SK-N-SH (cell line): ENCODE results near the gene APBB2. TPM values are rescaled to one million over a fixed set of nuclear protein-coding genes. Genes with fewer than 3 reads are reported as not detected.

Source experiments
- CTCF ChIA-PET: fragments of 300-600, 350-600 bp; formaldehyde crosslinking; extraction: SDS; loops from one replicate; lab custom pipeline; 2021; lab: Yijun Ruan, JAX
- POLR2A ChIA-PET: fragments of 350-600 bp; sonication (Branson Sonifier 250); formaldehyde crosslinking; extraction: SDS; loops from one replicate; lab custom pipeline; 2020; ENCODE audit warnings: antibody characterized with exemption, inconsistent platforms; lab: Yijun Ruan, JAX
- DNase-seq: peaks from one replicate; pipeline ENCODE4 v3.0.0; 2012
- H2AFZ ChIP-seq: fragments of 200-600 bp; sonication (generic); 2 replicates; pipeline ENCODE4 v1.8.1; 2016; ENCODE audit warnings: antibody characterized with exemption, mild to moderate bottlenecking, low read depth
- H3F3A ChIP-seq: fragments of 200-600 bp; sonication (generic); replicated peaks from 2 replicates; pipeline ENCODE3; 2016; ENCODE audit warnings: antibody characterized with exemption, mild to moderate bottlenecking; ENCODE audit not compliant: insufficient read depth
- H3K27ac ChIP-seq, 2 experiments: fragments of 200-500 bp in 1 of 2; fragments of 200-600 bp in 1 of 2; sonication (Bioruptor generic) in 1 of 2; sonication (generic), shearing (Covaris generic) in 1 of 2; 2 replicates each; pipeline versions ENCODE4 v1.5.1 to v1.6.1; 2014 to 2016; ENCODE audit warnings: low read depth in 2 of 2, inconsistent platforms in 1 of 2, low read length in 1 of 2, mild to moderate bottlenecking in 1 of 2, mixed read lengths in 1 of 2
- H3K27me3 ChIP-seq: fragments of 200-600 bp; sonication (generic), shearing (Covaris generic); 2 replicates; pipeline ENCODE4 v1.6.1; 2016; ENCODE audit warnings: mixed run types; ENCODE audit not compliant: insufficient read depth
- H3K36me3 ChIP-seq, 2 experiments: fragments of 200-500 bp in 1 of 2; fragments of 200-600 bp in 1 of 2; sonication (Bioruptor generic) in 1 of 2; sonication (generic) in 1 of 2; replicated peaks in 1 of 2; 2 replicates each; pipeline versions ENCODE3 to v1.5.1; 2014 to 2016; ENCODE audit warnings: low read length in 1 of 2, mild to moderate bottlenecking in 1 of 2; ENCODE audit not compliant: insufficient read depth in 2 of 2, control insufficient read depth in 1 of 2
- H3K4me1 ChIP-seq, 2 experiments: fragments of 200-500 bp in 1 of 2; fragments of 200-600 bp in 1 of 2; sonication (Bioruptor generic) in 1 of 2; sonication (generic), shearing (Covaris generic) in 1 of 2; 2 replicates each; pipeline versions ENCODE4 v1.5.1 to v1.6.1; 2014 to 2016; ENCODE audit warnings: low read depth in 1 of 2, low read length in 1 of 2, mixed run types in 1 of 2; ENCODE audit not compliant: insufficient read depth in 2 of 2, control insufficient read depth in 1 of 2
- H3K4me2 ChIP-seq: fragments of 200-600 bp; sonication (generic), shearing (Covaris generic); 2 replicates; pipeline ENCODE4 v1.6.1; 2017; ENCODE audit warnings: mixed run types
- H3K4me3 ChIP-seq, 2 experiments: fragments of 200-500 bp in 1 of 2; fragments of 200-600 bp in 1 of 2; sonication (Bioruptor generic) in 1 of 2; sonication (generic), shearing (Covaris generic) in 1 of 2; 2 replicates each; pipeline versions ENCODE4 v1.5.1 to v1.8.1; 2014 to 2016; ENCODE audit warnings: low read depth in 2 of 2, inconsistent platforms in 1 of 2, low read length in 1 of 2, mild to moderate bottlenecking in 1 of 2, mixed read lengths in 1 of 2, moderate library complexity in 1 of 2
- H3K79me2 ChIP-seq: fragments of 200-600 bp; sonication (generic); 2 replicates; pipeline ENCODE4 v1.8.1; 2017; ENCODE audit warnings: mild to moderate bottlenecking; ENCODE audit not compliant: insufficient read depth
- H3K9ac ChIP-seq: fragments of 200-600 bp; sonication (generic); 2 replicates; pipeline ENCODE4 v1.6.1; 2017; ENCODE audit warnings: mixed run types
- H3K9me2 ChIP-seq: fragments of 200-600 bp; sonication (generic); 2 replicates; pipeline ENCODE4 v1.6.1; 2017; ENCODE audit warnings: mixed run types
- H3K9me3 ChIP-seq: fragments of 200-600 bp; sonication (generic); 2 replicates; pipeline ENCODE4 v1.6.1; 2017; ENCODE audit warnings: mixed run types, mild to moderate bottlenecking, moderate library complexity
- H4K20me1 ChIP-seq: fragments of 200-600 bp; sonication (generic); 2 replicates; pipeline ENCODE4 v1.6.1; 2017; ENCODE audit warnings: mild to moderate bottlenecking, mixed run types; ENCODE audit not compliant: insufficient read depth
- CHD2 ChIP-seq: fragments of 150-350 bp; IDR thresholded peaks from 2 replicates; pipeline ENCODE4 v1.6.1; 2018; ENCODE audit warnings: low read length; ENCODE audit not compliant: partially characterized antibody
- ELF1 ChIP-seq: IDR thresholded peaks from 2 replicates; pipeline ENCODE4 v1.4.0; 2012
- EP300 ChIP-seq, 2 experiments: IDR thresholded peaks; 2 replicates each; pipeline versions ENCODE4 v1.4.0 to v1.6.1; 2012; ENCODE audit warnings: borderline replicate concordance in 1 of 2, low read depth in 1 of 2, low read length in 1 of 2
- EZH2phosphoT487 ChIP-seq: fragments of 200-600 bp; sonication (generic); IDR thresholded peaks from 2 replicates; pipeline ENCODE4 v1.6.1; 2017; ENCODE audit warnings: low read depth, mixed run types, mild to moderate bottlenecking, antibody characterized with exemption, moderate library complexity, borderline replicate concordance
- FOSL2 ChIP-seq: IDR thresholded peaks from 2 replicates; pipeline ENCODE4 v1.4.0; 2012; ENCODE audit warnings: low read depth, mild to moderate bottlenecking, moderate library complexity, borderline replicate concordance
- FOXJ3 ChIP-seq: sonication (generic); formaldehyde crosslinking; IDR thresholded peaks from 2 replicates; pipeline ENCODE4 v1.5.1; 2020; ENCODE audit warnings: mild to moderate bottlenecking, missing genetic modification reagents
- FOXM1 ChIP-seq: IDR thresholded peaks from 2 replicates; pipeline ENCODE4 v1.4.0; 2012; ENCODE audit warnings: low read depth, mild to moderate bottlenecking
- GABPA ChIP-seq: IDR thresholded peaks from 2 replicates; pipeline ENCODE4 v1.4.0; 2012; ENCODE audit warnings: low read depth, mild to moderate bottlenecking
- GATA2 ChIP-seq: sonication (generic); formaldehyde crosslinking; IDR thresholded peaks from 2 replicates; pipeline ENCODE4 v1.5.0; 2020; ENCODE audit warnings: mild to moderate bottlenecking, missing genetic modification reagents
- MXI1 ChIP-seq: IDR thresholded peaks from 2 replicates; pipeline ENCODE4 v1.6.1; 2012; ENCODE audit warnings: mild to moderate bottlenecking, low read depth, low read length, improper control_type of control experiment
- NFIC ChIP-seq: IDR thresholded peaks from 2 replicates; pipeline ENCODE4 v1.4.0; 2012; ENCODE audit warnings: borderline replicate concordance
- NRF1 ChIP-seq: IDR thresholded peaks from 2 replicates; pipeline ENCODE4 v1.6.1; 2012; ENCODE audit warnings: low read depth, mild to moderate bottlenecking, low read length
- PBX3 ChIP-seq: IDR thresholded peaks from 2 replicates; pipeline ENCODE4; 2012
- POLR2AphosphoS5 ChIP-seq: IDR thresholded peaks from 2 replicates; pipeline ENCODE4 v1.6.1; 2012; ENCODE audit warnings: low read depth, low read length
- RAD21 ChIP-seq: IDR thresholded peaks from 2 replicates; pipeline ENCODE4 v1.6.1; 2012; ENCODE audit warnings: mild to moderate bottlenecking, low read length
- RXRA ChIP-seq: IDR thresholded peaks from 2 replicates; pipeline ENCODE4 v1.4.0; 2012; ENCODE audit warnings: low read depth, mild to moderate bottlenecking, borderline replicate concordance
- SIN3A ChIP-seq: IDR thresholded peaks from 2 replicates; pipeline ENCODE4 v1.6.1; 2012; ENCODE audit warnings: low read depth, mild to moderate bottlenecking, low read length, moderate library complexity, borderline replicate concordance
- TCF12 ChIP-seq: IDR thresholded peaks from 2 replicates; pipeline ENCODE4 v1.4.0; 2012
- TEAD4 ChIP-seq: IDR thresholded peaks from 2 replicates; pipeline ENCODE4 v1.4.0; 2012; ENCODE audit warnings: mild to moderate bottlenecking, borderline replicate concordance; ENCODE audit not compliant: insufficient read depth
- USF1 ChIP-seq: IDR thresholded peaks from 2 replicates; pipeline ENCODE4 v1.4.0; 2012; ENCODE audit warnings: low read depth, borderline replicate concordance
- YY1 ChIP-seq: IDR thresholded peaks from 2 replicates; pipeline ENCODE4 v1.4.0; 2012; ENCODE audit warnings: low read depth, mild to moderate bottlenecking
- WGBS: methylation state at CpG from one replicate; pipeline ENCODE4 v1.1.6; 2017; ENCODE audit warnings: low lambda C conversion rate; 5-methylcytosine and 5-hydroxymethylcytosine counted together
- polyA plus RNA-seq, 3 experiments: library from polyadenylated mRNA; depleted of rRNA; stranded (reverse); fragments of >200 nt; gene quantifications; 2 replicates each; pipeline ENCODE4 v1.2.3, GENCODE V29; 2012
- TF ChIP-seq, protein P1 (sequence below): IDR thresholded peaks from 2 replicates; pipeline ENCODE4 v1.6.1; 2012; ENCODE audit warnings: mild to moderate bottlenecking, low read depth, low read length, moderate library complexity
- TF ChIP-seq, protein P2 (sequence below): fragments of 150-350 bp; IDR thresholded peaks from 2 replicates; pipeline ENCODE4 v1.6.1; 2016; ENCODE audit warnings: mild to moderate bottlenecking, low read depth, low read length

The APBB2 gene
- polyA plus RNA-seq, 1 of the 3 experiments (the other 2 are of a cell fraction): 49.8 TPM

- TF ChIP-seq NRF1: no peak
These were observed 89.3 kb downstream of the APBB2 start (continued) for GRCh38 chr4:41124916-41125548.

- peaks cover 4% of the 10 kb centered on the region for H4K20me1 ChIP-seq
- peaks cover 98% of the 10 kb centered on the region for H3K79me2 ChIP-seq
- no peak overlapping the region for H3K9ac ChIP-seq
- H3K4me3 ChIP-seq: no peak overlapping the region
- peaks cover 0 to 25% of the 10 kb centered on the region in 2 experiments for H3K36me3 ChIP-seq
- no peaks in the 10 kb centered on the region for H3K27me3 ChIP-seq
- TF ChIP-seq CHD2: no peak
- TF ChIP-seq, protein P1, sequence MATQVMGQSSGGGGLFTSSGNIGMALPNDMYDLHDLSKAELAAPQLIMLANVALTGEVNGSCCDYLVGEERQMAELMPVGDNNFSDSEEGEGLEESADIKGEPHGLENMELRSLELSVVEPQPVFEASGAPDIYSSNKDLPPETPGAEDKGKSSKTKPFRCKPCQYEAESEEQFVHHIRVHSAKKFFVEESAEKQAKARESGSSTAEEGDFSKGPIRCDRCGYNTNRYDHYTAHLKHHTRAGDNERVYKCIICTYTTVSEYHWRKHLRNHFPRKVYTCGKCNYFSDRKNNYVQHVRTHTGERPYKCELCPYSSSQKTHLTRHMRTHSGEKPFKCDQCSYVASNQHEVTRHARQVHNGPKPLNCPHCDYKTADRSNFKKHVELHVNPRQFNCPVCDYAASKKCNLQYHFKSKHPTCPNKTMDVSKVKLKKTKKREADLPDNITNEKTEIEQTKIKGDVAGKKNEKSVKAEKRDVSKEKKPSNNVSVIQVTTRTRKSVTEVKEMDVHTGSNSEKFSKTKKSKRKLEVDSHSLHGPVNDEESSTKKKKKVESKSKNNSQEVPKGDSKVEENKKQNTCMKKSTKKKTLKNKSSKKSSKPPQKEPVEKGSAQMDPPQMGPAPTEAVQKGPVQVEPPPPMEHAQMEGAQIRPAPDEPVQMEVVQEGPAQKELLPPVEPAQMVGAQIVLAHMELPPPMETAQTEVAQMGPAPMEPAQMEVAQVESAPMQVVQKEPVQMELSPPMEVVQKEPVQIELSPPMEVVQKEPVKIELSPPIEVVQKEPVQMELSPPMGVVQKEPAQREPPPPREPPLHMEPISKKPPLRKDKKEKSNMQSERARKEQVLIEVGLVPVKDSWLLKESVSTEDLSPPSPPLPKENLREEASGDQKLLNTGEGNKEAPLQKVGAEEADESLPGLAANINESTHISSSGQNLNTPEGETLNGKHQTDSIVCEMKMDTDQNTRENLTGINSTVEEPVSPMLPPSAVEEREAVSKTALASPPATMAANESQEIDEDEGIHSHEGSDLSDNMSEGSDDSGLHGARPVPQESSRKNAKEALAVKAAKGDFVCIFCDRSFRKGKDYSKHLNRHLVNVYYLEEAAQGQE: no peak
- TF ChIP-seq GATA2 (CRISPR knock-in tag): no peak
- no peak for TF ChIP-seq FOSL2
- TF ChIP-seq POLR2AphosphoS5: no peak
- no peak for TF ChIP-seq RAD21
- TF ChIP-seq NFIC: no peak
- no peak for TF ChIP-seq NRF1
- no peak for TF ChIP-seq ELF1
- no peak for TF ChIP-seq SIN3A
- TF ChIP-seq YY1: no peak
- WGBS: 96% methylated on average over 7 of the region's 7 CpGs
- peaks cover 16% of the 10 kb centered on the region for H3F3A ChIP-seq
- ChIA-PET CTCF (no interaction called here), POLR2A (no interaction called here)
- no peak overlapping the region for H3K4me2 ChIP-seq
- no peaks in the 10 kb centered on the region; a peak in 1 of 4 replicates for H3K4me1 ChIP-seq
- no peaks in the 10 kb centered on the region for H3K9me3 ChIP-seq
- DNase-seq: no peak
- H3K9me2 ChIP-seq: no peaks in the 10 kb centered on the region
- no peak overlapping the region for H3K27ac ChIP-seq
- no peak overlapping the region for H2AFZ ChIP-seq
These were observed 91.6 kb downstream of the APBB2 start for GRCh38 chr4:41122775-41123174.

DNA sequence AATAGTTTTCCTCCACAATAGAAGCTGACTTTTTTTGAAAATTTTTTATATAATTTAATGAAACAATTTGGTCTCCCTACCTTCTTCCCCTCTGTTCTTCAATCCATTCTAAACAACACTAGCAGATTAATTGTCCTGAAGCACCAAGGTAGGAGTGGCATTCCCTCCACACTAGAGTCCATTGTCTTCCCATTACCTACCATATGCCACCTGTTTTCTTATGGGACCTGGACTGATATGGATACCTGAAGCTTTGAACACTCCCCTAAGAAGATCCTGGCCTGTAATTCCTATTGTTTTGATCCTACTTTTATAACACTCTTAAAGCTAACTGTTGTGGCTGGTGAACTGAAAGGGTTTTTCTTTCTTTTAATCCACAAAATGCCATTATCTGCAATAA, 92.0 kb downstream of the APBB2 start:
- POLR2A ChIA-PET: no interaction called here
- H3K79me2 ChIP-seq: peaks cover 98% of the 10 kb centered on the region
- no peak for TF ChIP-seq FOXJ3 (CRISPR knock-in tag)
- TF ChIP-seq TCF12: no peak
- no peak for TF ChIP-seq RXRA
- TF ChIP-seq, protein P2, sequence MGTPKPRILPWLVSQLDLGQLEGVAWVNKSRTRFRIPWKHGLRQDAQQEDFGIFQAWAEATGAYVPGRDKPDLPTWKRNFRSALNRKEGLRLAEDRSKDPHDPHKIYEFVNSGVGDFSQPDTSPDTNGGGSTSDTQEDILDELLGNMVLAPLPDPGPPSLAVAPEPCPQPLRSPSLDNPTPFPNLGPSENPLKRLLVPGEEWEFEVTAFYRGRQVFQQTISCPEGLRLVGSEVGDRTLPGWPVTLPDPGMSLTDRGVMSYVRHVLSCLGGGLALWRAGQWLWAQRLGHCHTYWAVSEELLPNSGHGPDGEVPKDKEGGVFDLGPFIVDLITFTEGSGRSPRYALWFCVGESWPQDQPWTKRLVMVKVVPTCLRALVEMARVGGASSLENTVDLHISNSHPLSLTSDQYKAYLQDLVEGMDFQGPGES: no peak
- TF ChIP-seq USF1: no peak
- TF ChIP-seq MXI1: no peak
- TF ChIP-seq PBX3: no peak
- TF ChIP-seq TEAD4: no peak
- TF ChIP-seq FOXM1: no peak
- TF ChIP-seq EZH2phosphoT487: no peak
- TF ChIP-seq GABPA: no peak
- TF ChIP-seq EP300 (IDR thresholded peaks at IDR 0.05; ENCODE audit: borderline replicate concordance in 1 of 2, low read depth in 1 of 2, low read length in 1 of 2): no peak

More for the DNA sequence above, 92.0 kb downstream of the APBB2 start:
- CTCF ChIA-PET: no interaction called here
- DNase-seq: no peak
- H3K9me2 ChIP-seq: no peaks in the 10 kb centered on the region
- H3K4me3 ChIP-seq: no peak overlapping the region
- H3K36me3 ChIP-seq: peaks cover 0 to 27% of the 10 kb centered on the region in 2 experiments
- H3K27ac ChIP-seq: no peak overlapping the region
- no peak overlapping the region for H3K9ac ChIP-seq
- no peaks in the 10 kb centered on the region for H3K27me3 ChIP-seq
- H3K4me1 ChIP-seq: no peaks in the 10 kb centered on the region; a peak in 1 of 4 replicates
- peaks cover 16% of the 10 kb centered on the region for H3F3A ChIP-seq
- H3K9me3 ChIP-seq: no peaks in the 10 kb centered on the region
- peaks cover 4% of the 10 kb centered on the region for H4K20me1 ChIP-seq
- no peak overlapping the region for H3K4me2 ChIP-seq
- no peak overlapping the region for H2AFZ ChIP-seq
